Subcutaneous adipose tissue (tissue), 4 donors: Measurements from ENCODE around the gene CTRL. TPM values are rescaled to one million over a fixed set of nuclear protein-coding genes. Genes with fewer than 3 reads are reported as not detected.

Source experiments
- CTCF ChIP-seq: fragments of 450-650 bp; IDR thresholded peaks from one replicate; pipeline ENCODE4 v1.5.1; 2016; ENCODE audit warnings: low read depth, mild to moderate bottlenecking, control low read depth, antibody characterized with exemption, moderate library complexity
- total RNA-seq, 4 donors: library from RNA; depleted of rRNA; stranded (reverse); fragments of >200 nt; gene quantifications; one replicate each; pipeline ENCODE4 v1.1.0, GENCODE V29; 2016

The CTRL gene
- total RNA-seq, 4 donors from 2014 or later = 0.85 to 4.1 (median 0.88) TPM; not detected in 1

- TF ChIP-seq CTCF = no peak
These were observed 34.2 kb upstream of the CTRL start for GRCh38 chr16:67965668-67966548.

- TF ChIP-seq CTCF = no peak
These were observed 32.9 kb upstream of the CTRL start for GRCh38 chr16:67964477-67965131.

GRCh38 chr16:67963662-67964321 is 32.1 kb upstream of the CTRL start:
- no peak for TF ChIP-seq CTCF

GRCh38 chr16:67963292-67963661 is 31.6 kb upstream of the CTRL start:
- TF ChIP-seq CTCF = no peak

- no peak for TF ChIP-seq CTCF
These were observed 30.5 kb upstream of the CTRL start for GRCh38 chr16:67962135-67962534.

GRCh38 chr16:67961551-67961957 is 29.9 kb upstream of the CTRL start:
- TF ChIP-seq CTCF = no peak
